ENCODE data around the gene POU5F1. TPM values are rescaled to one million over a fixed set of nuclear protein-coding genes. Genes with fewer than 3 reads are reported as not detected.
A peak's percentile ranks its signal among the peaks of the same experiment; 100 is the strongest.

Gene POU5F1
- polyA plus RNA-seq, 1 experiment, result not detected

- no peak for TF ChIP-seq CTCF (IDR thresholded peaks at IDR 0.05; ENCODE audit: low read depth, low read length)
- ChIA-PET POLR2A (no interaction called here), CTCF (interaction anchor here (0.6 to 7.0 kb wide), 7 partner anchors 14 to 267 kb away, joined by 3 to 64 read pairs (median 5); no protein-coding TSS in a partner anchor)
- peaks cover 13% of the 10 kb centered on the region for H3K27me3 ChIP-seq (ENCODE audit: control insufficient read depth, insufficient read depth, low read length)
- no peak overlapping the region for H3K27ac ChIP-seq (ENCODE audit: low read depth, low read length)
- no peaks in the 10 kb centered on the region for H3K9me3 ChIP-seq (ENCODE audit: control insufficient read depth, insufficient read depth, low read length)
- DNase-seq (ENCODE audit: low read depth, low spot score), result no peak
- no peak overlapping the region for H3K4me3 ChIP-seq (ENCODE audit: low read depth, low read length)
Observed at GRCh38 chr6:31131595-31131994, 38.9 kb downstream of the POU5F1 start.

GRCh38 chr6:31130751-31131150 lies 39.7 kb downstream of the POU5F1 start:
- no peak for DNase-seq (ENCODE audit: low read depth, low spot score)
- no peak overlapping the region for H3K4me3 ChIP-seq (ENCODE audit: low read depth, low read length)
- H3K27ac ChIP-seq (ENCODE audit: low read depth, low read length), result no peak overlapping the region
- CTCF ChIA-PET, result interaction anchor here (0.9 to 7.0 kb wide), 5 partner anchors 16 to 236 kb away, joined by 3 to 64 read pairs (median 5); partner anchors contain the start of gene PSORS1C1
- no peaks in the 10 kb centered on the region; the same call in 1 of the 2 replicates for H3K9me3 ChIP-seq (ENCODE audit: control insufficient read depth, insufficient read depth, low read length)
- POLR2A ChIA-PET, result no interaction called here
- peaks cover 13% of the 10 kb centered on the region for H3K27me3 ChIP-seq (ENCODE audit: control insufficient read depth, insufficient read depth, low read length)
- no peak for TF ChIP-seq CTCF (IDR thresholded peaks at IDR 0.05; ENCODE audit: low read depth, low read length)

DNA sequence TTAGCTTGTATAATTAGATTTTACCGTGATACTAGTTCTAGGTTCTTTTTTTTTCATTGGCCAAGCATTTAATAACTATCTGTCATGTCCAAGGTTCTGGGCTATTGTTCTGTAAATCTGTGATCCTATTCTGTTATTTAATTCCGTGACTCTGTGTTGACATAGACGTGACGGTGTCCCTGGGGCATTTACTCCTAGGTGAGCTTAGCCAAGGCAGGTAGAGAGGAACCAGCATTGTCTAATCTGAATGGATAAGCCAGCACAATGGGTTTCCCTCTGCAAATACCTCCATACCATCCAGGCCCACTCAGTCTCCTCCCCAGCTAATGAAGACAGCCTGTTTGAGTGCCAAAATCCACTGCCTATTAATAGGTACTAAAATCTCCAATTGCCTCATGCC lies 41.4 kb downstream of the POU5F1 start:
- TF ChIP-seq CTCF (IDR thresholded peaks at IDR 0.05; ENCODE audit: low read depth, low read length), result no peak
- Histone ChIP-seq H3K4me3 (ENCODE audit: low read depth, low read length) (no peak overlapping the region), H3K27me3 (ENCODE audit: control insufficient read depth, insufficient read depth, low read length) (peaks cover 13% of the 10 kb centered on the region), H3K27ac (ENCODE audit: low read depth, low read length) (no peak overlapping the region), H3K9me3 (ENCODE audit: control insufficient read depth, insufficient read depth, low read length) (no peaks in the 10 kb centered on the region; the same call in 1 of the 2 replicates)
- POLR2A ChIA-PET, result no interaction called here
- no peak for DNase-seq (ENCODE audit: low read depth, low spot score)
- CTCF ChIA-PET, result interaction anchor here (0.7 to 2.2 kb wide), 15 partner anchors 9 to 237 kb away, joined by 3 to 10 read pairs (median 4); partner anchors contain the start of genes PSORS1C2 and TCF19

- ChIA-PET POLR2A (no interaction called here), CTCF (interaction anchor here (0.5 to 2.2 kb wide), 19 partner anchors 9 to 614 kb away, joined by 3 to 10 read pairs (median 3); partner anchors contain the start of genes PSORS1C2 and TCF19)
- Histone ChIP-seq H3K27me3 (ENCODE audit: control insufficient read depth, insufficient read depth, low read length) (peaks cover 13% of the 10 kb centered on the region), H3K27ac (ENCODE audit: low read depth, low read length) (no peak overlapping the region), H3K9me3 (ENCODE audit: control insufficient read depth, insufficient read depth, low read length) (no peaks in the 10 kb centered on the region; the same call in 1 of the 2 replicates), H3K4me3 (ENCODE audit: low read depth, low read length) (no peak overlapping the region)
- no peak for DNase-seq (ENCODE audit: low read depth, low spot score)
- peak; percentile 88 for TF ChIP-seq CTCF (IDR thresholded peaks at IDR 0.05; ENCODE audit: low read depth, low read length)
Observed at GRCh38 chr6:31128093-31128676, 42.3 kb downstream of the POU5F1 start.

GRCh38 chr6:31126396-31127175 lies 43.9 kb downstream of the POU5F1 start:
- Histone ChIP-seq H3K27ac (ENCODE audit: low read depth, low read length) (no peak overlapping the region), H3K27me3 (ENCODE audit: control insufficient read depth, insufficient read depth, low read length) (peaks cover 13% of the 10 kb centered on the region), H3K4me3 (ENCODE audit: low read depth, low read length) (no peak overlapping the region), H3K9me3 (ENCODE audit: control insufficient read depth, insufficient read depth, low read length) (no peaks in the 10 kb centered on the region; the same call in 1 of the 2 replicates)
- TF ChIP-seq CTCF (IDR thresholded peaks at IDR 0.05; ENCODE audit: low read depth, low read length), result no peak
- DNase-seq (ENCODE audit: low read depth, low spot score), result no peak
- ChIA-PET POLR2A (no interaction called here), CTCF (interaction anchor here (0.8 to 1.5 kb wide), 8 partner anchors 20 to 673 kb away, joined by 3 to 5 read pairs (median 4); partner anchors contain the start of gene VARS2)
